Epithelial cell of esophagus (primary cell): Measurements from ENCODE around the gene ADH4.

Experiments used
- DNase-seq: peaks from one replicate; pipeline ENCODE4 v3.0.0; 2010; ENCODE audit warnings: low read depth
- H3K4me3 ChIP-seq: 2 replicates; pipeline ENCODE4 v1.5.1; 2011; ENCODE audit warnings: mild to moderate bottlenecking, low read length, control low read depth
- CTCF ChIP-seq: IDR thresholded peaks from 2 replicates; pipeline ENCODE4 v1.5.1; 2011; ENCODE audit warnings: low read depth, mild to moderate bottlenecking, low read length, control low read depth, inconsistent platforms; ENCODE audit not compliant: insufficient read depth; ENCODE audit errors: missing control alignments

The ADH4 gene

GRCh38 chr4:99078931-99079624 lies 65.0 kb downstream of the ADH4 start:
- DNase-seq = no peak
- H3K4me3 ChIP-seq = no peak overlapping the region
- no peak for TF ChIP-seq CTCF

- H3K4me3 ChIP-seq = no peak overlapping the region
These were observed 65.8 kb downstream of the ADH4 start for GRCh38 chr4:99078336-99078735.

DNA sequence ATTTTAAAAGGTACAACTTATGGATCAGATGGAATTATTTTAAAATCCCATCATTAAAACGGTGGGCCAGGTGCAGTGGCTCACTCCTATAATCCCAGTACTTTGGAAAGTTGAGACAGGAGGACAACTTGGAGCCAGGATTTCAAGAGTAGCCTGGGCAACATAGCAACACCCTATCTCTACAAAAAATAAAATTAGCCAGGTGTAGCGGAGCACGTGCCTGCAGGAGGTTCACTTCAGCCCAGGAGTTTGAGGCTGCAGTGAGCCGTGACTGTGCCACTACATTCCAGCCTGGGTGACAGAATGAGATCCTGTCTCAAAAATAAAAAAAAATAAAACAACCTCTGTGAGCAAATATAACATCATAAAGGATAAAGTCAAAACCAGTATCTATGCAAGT lies 66.9 kb downstream of the ADH4 start:
- TF ChIP-seq CTCF = no peak
- DNase-seq = no peak
- H3K4me3 ChIP-seq = no peak overlapping the region

More at GRCh38 chr4:99078336-99078735, 65.8 kb downstream of the ADH4 start:
- no peak for DNase-seq
- no peak for TF ChIP-seq CTCF

- TF ChIP-seq CTCF = no peak
- no peak overlapping the region for H3K4me3 ChIP-seq
- DNase-seq = no peak
These were observed 67.7 kb downstream of the ADH4 start for GRCh38 chr4:99076292-99076976.

GRCh38 chr4:99074816-99075215 lies 69.3 kb downstream of the ADH4 start:
- no peak for TF ChIP-seq CTCF
- no peak overlapping the region for H3K4me3 ChIP-seq

More at GRCh38 chr4:99074816-99075215, 69.3 kb downstream of the ADH4 start:
- no peak for DNase-seq
